NCI-H1048 (cell line): ENCODE data around the gene MIOS.
A peak's percentile ranks its signal among the peaks of the same experiment; 100 is the strongest.

Source experiments
- DNase-seq: peaks from one replicate; lab custom pipeline; 2025; lab: John Stamatoyannopoulos, UW

MIOS gene

DNA sequence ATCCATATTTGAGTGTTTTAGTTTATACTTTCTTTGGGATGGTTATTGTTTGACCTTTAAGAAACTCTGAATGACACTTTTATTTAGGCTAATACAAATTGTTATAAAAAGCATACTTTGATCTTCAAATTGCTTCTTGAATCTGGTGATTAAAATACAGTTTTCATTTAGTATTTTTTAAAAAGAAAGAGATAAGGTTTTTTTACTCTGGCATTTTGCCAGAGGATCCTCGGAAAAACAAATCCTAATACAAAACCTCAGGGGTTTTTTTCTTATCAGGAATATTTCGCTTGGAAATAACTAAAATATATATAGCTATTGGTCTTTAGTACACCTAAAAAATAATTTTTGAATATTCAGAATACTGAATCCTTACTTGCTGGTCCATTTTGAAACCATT lies 17.0 kb downstream of the MIOS start:
- no peak for DNase-seq

DNA sequence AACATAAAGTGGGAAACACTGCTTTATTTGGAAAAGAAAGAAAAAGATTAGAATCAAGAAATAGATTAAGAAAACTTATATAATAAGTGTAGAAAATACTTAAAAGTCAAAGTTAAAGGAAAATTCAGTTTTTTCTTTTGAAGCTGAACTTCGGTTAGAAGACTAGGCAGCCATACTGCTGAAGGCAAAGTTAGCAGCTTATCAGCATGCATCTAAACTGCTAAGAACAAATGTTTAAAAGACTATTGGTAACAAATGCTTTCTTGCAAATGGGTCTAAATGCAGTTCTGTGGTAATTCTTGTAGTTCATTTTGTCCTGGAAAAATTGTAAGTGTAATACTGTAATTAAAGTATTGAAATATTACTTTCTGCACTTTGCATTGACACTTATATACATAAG lies 18.0 kb downstream of the MIOS start:
- no peak for DNase-seq

DNA sequence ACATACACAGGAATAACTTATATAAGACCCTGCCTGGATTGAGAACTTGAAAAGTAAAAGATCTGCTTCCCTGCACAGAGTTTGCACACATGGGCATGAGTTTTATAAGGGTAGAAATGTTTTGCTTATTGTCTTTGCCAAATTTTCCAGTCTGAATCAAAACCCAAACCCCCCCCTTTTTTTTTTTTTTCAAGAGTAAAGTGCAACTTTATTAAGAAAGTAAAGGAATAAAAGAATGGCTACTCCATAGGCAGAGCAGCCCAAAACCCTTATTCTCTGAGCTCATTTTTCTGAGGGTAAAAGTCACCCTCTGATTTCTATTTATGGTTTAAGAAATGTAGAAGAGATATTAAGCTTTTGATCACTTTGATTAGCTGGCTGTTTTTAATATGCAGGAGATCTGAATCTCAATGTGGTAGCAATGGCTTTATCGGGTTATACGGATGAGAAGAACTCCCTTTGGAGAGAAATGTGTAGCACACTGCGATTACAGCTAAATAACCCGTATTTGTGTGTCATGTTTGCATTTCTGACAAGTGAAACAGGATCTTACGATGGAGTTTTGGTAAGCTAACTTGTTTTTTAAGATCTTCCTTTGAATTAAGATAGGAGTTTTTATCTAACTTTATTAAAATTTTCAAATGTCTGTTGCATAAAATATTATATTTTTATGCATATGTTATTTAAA lies 18.7 kb downstream of the MIOS start:
- DNase-seq = no peak

DNA sequence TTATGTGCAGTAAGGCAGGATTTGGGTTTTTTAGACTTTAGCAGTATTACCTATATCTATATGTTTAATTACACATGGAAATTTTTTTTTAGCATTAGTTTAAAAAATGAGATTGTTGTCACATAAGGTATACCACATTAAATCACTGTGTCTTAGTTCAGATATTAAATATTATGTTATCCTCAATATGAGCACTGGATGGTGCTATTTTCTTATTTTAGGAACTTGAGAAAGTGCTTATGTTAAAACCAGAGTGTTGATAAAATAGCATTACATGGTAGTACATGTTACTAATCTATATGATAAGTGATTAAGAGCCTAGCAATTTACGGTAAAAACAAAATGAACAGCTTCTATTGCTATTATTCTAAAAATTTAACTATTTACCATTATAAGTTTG lies 28.8 kb downstream of the MIOS start:
- DNase-seq = peak; percentile 10

DNA sequence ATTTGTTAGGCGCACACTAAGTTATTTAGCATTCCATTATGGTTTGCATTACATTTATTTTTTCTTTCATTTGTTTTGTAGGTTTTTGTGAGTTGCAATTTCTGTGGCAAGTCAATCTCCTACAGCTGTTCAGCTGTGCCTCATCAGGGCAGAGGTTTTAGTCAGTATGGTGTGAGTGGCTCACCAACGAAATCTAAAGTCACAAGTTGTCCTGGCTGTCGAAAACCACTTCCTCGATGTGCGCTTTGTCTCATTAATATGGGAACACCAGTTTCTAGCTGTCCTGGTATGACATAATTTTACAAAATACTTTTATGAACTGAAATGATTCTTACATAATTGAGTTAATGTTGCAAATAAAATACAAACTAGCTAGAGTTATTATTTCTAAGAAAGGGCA lies 29.5 kb downstream of the MIOS start:
- no peak for DNase-seq

DNA sequence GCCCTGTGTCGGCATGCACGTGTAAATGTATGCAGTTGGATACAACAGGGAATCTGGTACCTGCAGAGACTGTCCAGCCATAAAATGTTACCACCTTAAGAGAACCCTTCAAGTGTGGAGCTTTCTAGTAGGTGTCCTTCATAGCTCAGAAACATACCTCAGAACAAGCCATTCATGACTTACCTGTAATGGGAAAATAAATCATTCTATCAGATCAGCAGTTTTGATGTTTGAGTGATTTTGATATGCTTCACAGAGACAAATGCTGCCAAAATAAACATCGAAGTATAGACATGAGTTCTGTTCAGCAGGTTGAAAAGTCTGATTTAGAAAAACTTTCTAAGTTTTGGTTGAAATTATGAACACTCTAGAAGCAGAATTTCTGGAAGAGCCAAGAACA lies 40.3 kb downstream of the MIOS start:
- DNase-seq = no peak

DNA sequence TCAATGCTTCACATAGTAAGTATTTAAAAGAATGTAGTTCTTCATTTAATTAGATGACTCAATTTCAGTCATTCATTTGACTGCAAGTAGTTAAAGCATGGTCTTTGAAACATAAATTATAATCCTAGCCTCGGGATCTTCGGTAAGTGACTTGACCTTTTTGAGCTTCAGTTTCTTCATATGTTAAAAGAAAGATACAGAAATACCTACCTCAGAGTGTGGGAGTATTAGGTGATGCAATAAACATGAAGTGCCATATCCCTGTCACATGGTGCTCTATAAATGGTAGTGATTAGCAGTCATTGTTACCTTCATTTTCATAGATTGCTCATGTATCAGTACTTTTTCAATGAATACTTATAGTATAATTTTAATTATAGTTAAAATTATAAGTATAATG lies 42.6 kb downstream of the MIOS start:
- no peak for DNase-seq

DNA sequence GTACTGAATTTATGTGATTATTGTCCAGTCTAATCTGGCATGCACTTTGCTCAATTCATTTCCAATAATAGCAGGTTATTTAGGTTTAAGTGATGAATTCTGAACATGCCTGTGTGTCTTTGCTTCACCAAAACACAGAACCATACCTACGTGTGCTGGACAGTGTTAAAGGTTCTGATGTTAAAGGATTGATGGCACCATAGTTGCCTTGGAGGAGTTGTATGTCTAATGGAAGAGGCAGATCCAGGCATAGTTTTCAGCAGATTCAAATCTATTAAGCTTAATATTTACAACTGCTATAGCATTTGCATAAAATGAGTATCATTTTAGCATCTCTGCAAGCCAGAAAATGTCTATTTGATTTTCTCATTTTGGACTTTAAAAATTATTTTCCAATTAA lies 45.8 kb downstream of the MIOS start:
- no peak for DNase-seq

DNA sequence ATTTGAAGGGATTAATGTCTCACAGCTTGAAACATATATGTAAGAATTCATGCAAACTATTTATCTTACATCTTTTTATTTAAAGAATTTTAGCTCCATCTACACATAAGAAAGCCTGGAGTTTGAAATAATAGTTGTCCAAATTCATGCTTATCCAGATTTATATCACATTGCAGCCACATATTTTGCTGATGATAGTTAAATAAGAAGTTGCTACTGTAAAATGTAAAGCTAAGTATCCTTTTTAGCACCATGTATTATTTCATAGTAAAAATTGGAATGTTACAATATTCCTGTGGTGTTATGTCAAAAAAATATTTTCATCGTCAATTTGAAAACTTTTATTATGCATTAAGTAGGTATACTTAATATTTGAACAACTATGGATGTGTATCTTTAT lies 46.5 kb downstream of the MIOS start:
- DNase-seq = no peak

DNA sequence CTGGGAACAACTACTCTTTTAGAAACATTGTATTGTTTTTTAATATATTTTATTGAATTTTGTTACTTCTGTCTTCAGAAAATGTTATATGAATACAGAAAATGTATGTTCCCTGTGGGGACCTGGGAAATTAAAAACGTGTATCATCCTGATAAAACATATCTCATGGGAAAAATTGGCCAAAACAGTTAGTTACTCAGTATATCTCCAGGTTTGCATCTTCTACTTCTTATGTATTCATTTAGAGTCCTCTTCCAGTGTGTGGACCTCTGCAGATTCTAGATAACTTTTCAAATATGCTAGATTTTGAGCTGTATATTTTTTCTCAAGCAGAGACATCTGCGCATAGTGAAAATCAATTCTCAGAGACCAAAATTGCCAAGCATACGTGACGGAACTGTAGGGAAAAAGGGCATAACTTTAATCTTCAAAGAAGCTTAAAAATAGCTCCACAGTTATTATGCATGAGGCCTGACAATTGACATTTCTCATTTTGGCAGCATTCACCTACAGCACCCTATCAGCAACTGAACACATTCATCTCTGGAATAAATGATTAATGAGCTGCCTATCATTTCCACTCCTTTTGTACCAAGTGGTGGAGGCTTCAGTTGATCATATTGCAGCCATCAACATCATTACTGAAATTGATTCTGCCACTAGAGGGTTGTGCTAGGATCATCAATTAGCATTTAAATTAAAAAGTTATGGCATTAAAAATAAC lies 47.5 kb downstream of the MIOS start:
- DNase-seq = no peak

DNA sequence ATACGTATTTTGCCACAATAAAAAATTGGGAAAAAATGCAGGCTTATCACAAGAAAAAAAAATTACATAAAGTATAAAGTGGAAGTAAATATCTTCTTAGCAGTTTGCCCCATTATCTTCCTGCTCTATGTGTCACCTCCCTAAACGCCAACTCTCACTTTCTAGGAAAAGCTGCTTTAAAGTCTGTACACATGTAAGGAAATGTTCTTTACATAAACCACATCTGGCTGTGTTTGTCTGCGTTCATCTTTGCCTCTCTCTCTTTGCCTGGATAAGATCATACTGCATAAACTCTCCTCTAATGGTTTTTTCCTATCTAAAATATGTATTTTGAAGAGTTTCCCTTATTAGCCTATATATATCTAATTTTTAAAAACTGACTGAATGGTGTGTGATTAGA lies 50.9 kb downstream of the MIOS start:
- DNase-seq = no peak

DNA sequence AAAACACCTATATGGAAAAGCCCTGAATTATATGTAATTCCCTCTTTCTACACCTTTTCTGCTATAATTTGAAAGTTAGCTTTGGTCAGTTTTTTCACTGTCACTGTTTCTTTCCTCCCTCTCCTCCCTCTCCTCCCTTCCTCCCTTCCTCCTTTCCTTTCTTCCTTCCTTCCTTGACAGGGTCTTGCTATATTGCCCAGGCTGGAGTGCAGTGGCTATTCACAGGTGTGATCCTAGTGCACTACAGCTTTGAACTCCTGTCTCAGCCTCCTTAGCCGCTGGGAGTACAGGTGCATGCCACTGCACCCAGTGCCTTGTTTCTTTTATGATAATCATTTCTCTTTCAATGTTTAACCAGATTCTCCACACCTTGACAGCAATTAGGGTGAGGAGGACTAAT lies 51.7 kb downstream of the MIOS start:
- DNase-seq = no peak

DNA sequence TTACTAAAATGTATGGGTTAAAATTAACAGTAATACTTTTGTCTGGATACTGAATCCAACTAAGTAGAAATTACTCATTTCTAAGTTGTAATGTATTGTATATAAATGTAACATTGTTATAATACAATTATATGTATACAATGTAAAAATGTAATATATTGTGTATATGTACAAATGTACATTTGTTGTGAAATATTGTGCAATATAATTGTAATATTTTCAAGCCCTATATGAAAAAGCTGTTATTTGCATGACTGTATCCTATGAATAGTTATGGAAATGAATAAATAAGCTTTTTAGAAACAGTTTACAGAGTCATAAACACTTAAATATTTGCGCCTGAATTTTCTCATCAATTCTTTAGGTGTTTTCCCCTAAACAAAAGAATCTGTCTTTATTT lies 53.6 kb downstream of the MIOS start:
- DNase-seq = no peak

DNA sequence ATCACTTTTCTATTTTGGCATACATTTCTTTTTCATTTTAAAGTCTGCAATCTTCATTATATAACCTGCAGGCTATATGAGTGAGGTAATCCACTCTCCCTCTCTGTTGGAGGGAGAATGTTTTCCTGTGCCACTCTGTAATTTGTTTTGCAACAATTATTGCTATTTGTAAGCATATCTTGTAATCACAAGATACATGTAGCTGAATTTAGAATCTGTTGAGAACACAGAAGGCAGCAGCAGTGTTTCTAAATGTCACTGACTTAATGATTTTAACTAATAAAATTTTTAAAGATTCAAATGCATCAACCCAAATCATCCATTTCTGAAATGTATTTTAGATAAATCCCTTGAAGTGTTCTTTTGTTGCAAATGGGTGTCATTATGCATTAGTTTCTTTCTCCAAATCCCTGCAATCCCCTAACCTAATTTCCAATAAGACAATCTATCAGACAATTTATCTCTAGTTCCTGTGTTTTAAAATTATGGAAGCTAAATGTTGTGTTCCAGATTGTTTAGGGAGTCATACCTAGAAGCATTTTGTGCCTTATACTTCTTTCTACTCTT lies 54.0 kb downstream of the MIOS start:
- no peak for DNase-seq

DNA sequence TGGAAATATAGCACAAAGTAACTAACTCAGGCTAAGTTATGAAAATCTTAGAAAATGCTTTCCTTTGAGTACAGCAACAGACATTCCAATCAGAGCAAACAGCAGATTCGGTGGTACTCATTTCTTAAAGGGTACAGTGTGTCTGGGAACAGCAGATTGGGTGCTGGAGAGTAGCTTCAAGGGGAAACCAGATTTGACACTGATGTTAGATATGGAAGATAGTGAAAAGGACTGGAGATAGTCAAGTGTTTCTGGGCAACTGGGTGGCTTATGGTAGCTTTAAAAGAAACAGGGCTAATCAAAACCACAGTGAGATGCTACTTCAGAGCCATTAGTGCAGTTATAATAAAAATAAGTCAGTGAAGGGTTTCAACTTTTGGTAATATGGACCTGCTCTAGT lies 61.8 kb downstream of the MIOS start:
- no peak for DNase-seq

DNA sequence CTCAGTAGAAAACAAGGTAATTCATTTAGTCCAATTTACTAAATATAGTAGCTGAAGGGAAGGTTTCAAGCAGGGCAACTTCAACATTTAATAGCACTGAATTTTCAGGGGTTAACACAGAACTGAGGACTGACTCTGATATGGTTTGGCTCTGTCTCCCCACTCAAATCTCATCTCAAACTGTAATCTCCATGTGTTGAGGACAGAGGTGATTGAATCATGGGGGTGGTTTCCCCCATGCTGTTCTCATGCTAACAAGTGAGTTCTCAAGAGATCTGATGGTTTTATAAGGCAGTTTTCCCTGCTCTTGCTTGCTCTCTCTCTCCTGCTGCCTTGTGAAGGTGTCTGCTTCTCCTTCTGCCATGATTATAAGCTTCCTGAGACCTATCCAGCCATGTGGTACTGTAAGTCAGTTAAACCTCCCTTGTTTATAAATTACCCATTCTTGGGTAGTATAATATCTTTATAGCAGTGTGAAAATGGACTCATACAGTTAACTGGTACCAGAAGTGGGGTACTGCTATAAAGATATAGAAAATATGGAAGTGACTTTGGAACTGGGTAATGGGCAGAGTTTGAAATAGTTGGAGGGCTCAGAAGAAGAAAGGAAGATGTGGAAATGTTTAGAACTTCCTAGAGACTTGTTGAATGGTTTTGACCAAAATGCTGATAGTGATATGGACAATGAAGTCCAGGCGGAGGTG lies 64.1 kb downstream of the MIOS start:
- DNase-seq = no peak

DNA sequence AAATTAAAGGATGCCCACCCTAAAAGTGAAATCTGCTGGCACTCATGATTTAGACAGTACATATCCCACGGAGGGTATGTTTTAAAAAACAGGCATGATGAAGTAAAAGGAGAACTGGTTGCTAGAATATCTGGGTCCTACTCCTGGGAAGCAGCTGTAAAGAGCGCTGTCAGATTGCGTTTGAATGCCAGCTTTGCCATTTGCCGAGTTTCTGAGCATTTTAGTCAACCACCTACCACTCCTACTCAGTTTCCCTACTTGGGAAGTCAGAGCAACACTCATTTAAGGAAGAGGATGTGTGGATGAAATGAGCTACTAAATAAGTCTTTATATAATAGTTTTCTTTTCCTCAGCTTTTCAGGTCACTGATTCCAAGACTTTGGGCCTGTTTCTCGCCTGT lies 72.7 kb downstream of the MIOS start:
- DNase-seq = no peak

DNA sequence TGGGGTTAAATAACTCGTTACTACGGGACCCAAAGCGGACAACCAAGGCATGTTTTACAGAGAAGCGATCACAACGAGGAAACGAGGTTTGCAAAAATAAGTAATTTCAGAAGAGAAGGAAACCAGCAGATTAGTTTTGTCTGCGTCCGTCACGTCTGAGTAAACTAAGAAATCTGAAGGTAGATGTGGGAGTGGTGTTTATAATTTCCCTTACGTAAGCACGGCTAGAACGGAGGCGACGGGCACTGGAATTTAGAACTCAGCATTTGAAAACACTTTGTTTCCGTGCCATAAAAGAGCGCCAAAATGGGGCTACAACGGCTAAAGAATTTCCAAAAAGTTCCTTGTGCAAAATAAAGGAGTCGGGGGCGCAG lies 73.2 kb downstream of the MIOS start:
- no peak for DNase-seq

DNA sequence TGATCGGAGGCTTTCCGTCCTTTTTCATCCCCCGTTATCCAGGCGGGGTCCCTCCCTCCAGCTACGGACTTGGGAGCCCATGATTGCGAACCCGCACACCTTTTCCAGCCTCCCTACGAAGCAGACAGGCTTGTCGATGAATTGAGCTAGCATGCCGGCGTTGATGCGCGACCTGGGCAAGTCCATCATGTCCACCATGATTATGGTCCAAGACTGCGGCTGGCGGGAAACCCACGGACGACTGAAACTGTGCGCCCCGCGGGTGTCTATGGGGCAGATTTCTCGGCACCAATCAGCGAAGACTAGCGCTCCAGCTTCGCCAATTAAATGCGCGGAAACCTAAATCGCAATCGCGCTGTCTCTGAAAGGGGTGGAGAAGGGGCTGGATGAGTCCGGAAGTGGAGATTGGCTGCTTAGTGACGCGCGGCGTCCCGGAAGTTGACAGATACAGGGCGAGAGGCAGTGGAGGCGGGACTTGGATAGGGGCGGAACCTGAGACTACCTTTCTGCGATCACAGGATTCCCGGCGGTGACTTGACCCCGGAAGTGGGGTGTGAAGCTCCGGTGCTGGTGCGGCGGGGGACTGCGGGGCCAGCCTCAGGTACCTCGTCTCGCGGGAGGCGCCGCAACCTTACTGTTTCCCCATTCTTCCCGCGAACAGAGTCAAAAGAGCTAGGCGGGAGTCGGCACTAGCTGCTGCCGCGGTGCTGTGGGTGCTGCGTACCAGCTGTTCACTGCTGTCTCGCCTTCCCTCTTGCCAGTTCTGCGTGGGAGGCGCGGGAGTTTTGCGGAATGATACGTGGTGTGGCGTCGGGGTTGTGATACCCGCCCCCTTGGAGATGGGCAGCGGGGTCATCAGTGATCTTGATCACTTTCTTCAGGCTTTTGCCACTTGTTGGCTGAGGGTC lies 73.8 kb downstream of the MIOS start, which contains the start of gene UMAD1:
Gene UMAD1, plus strand, starts transcription at position 532 of the 908 bp plus-strand sequence. CDS start 32,620 bp downstream, outside the sequence.
- peak; percentile 98 for DNase-seq

DNA sequence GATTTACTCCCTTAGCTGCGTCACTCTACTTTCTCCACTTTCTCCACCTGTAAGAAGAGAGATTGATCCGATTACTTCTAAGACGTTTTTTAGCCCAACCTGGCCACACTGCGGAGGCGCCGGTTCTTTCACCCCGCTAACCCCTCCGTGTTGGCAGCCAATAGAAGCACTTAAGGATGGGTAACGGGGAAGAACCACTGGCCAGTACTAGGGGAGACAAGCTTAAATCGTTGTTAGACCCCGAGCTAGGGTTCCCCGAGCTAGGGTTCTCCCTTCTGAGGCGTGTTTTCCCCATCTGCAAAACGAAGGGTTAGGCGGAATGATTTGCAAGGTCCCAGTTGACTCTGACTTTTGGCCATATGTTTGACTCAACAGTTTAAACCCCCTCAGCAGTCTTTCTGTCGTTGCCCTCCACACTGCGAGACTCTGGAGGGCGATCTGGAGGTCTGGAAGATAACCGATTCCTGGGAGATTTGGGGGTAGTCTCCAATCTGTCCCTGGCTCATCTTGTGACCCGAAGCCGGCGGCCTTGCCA lies 74.5 kb downstream of the MIOS start:
- DNase-seq = no peak

DNA sequence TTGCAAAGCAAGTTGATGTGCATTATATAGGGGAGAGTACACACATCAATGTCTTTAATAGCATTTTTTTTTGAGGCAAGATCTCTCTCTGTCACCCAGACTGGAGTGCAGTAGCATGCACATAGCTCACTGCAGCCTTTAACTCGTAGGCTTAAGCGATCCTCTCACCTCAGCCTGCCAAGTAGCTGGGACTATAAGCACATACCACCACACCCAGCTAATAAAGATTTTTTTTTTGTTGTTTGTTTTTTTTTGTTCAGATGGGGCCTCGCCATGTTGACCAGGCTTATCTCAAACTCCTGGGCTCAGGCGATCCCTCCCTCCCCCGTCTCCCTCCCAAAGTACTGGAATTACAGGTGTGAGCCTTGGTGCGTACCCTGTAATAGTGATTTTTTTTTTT lies 75.4 kb downstream of the MIOS start:
- DNase-seq = no peak
